HepG2 (cell line): ENCODE data around the gene THAP3. TPM values are rescaled to one million over a fixed set of nuclear protein-coding genes. Genes with fewer than 3 reads are reported as not detected.
"Not testable (repeated sequence)": the region's sequence is repeated elsewhere in the genome, so short reads cannot be mapped to it uniquely, and the experiment has no call there.

Experiments used
- ATAC-seq: fragments of 200-7000 bp; cut with Tn5 transposase; 3 replicates; pipeline ENCODE4 v1.9.1; 2020; ENCODE audit warnings: mild to moderate bottlenecking, moderate library complexity
- BruUV-seq: library from RNA; stranded (reverse); fragments of 400-500 nt; replicated peaks from 2 replicates; lab custom pipeline; 2021; lab: Mats Ljungman, UMichigan
- CTCF ChIA-PET: fragments of 300-600 bp; formaldehyde crosslinking; extraction: SDS; loops from one replicate; lab custom pipeline; 2021; ENCODE audit warnings: low total read pairs, inconsistent platforms, low intra/inter-chr PET ratio; lab: Yijun Ruan, JAX
- POLR2A ChIA-PET: fragments of 350-600 bp; sonication (Branson Sonifier 250); formaldehyde crosslinking; loops from one replicate; lab custom pipeline; 2020; ENCODE audit warnings: antibody characterized with exemption, inconsistent platforms; lab: Yijun Ruan, JAX
- DNase-seq: peaks from one replicate; pipeline ENCODE4 v3.0.0-alpha.2; 2015; ENCODE audit warnings: low spot score
- FAIRE-seq: peaks from 3 replicates; lab custom pipeline; 2011; peaks lifted over from hg19 to GRCh38; lab: Jason Lieb, UNC
- H2AFZ ChIP-seq: one replicate; pipeline ENCODE4 v1.6.1; 2011; ENCODE audit warnings: low read length, inconsistent platforms
- H3K27ac ChIP-seq: fragments of 300-600 bp; 3 replicates; pipeline ENCODE4 v1.8.0; 2011; ENCODE audit warnings: mixed run types, mild to moderate bottlenecking, mixed read lengths, low read length, inconsistent platforms; ENCODE audit not compliant: insufficient read depth; ENCODE audit errors: extremely low read length
- H3K27me3 ChIP-seq, 2 experiments: fragments of 200-600 bp in 1 of 2; 2 replicates in 1 of 2; 3 replicates in 1 of 2; pipeline versions ENCODE4 v1.6.0 to v1.8.0; 2011; ENCODE audit warnings: low read length in 2 of 2, mild to moderate bottlenecking in 2 of 2, moderate library complexity in 2 of 2, inconsistent platforms in 1 of 2; ENCODE audit not compliant: insufficient read depth in 2 of 2, control insufficient read depth in 1 of 2
- H3K36me3 ChIP-seq, 2 experiments: fragments of 200-600 bp in 1 of 2; replicated peaks in 1 of 2; 2 replicates in 1 of 2; 3 replicates in 1 of 2; pipeline versions ENCODE4 v1.5.1 to v1.8.0; 2011; ENCODE audit warnings: low read length in 2 of 2, inconsistent platforms in 1 of 2; ENCODE audit not compliant: insufficient read depth in 2 of 2, control insufficient read depth in 1 of 2
- H3K4me1 ChIP-seq: 2 replicates; pipeline ENCODE4 v1.5.1; 2012; ENCODE audit warnings: low read length, inconsistent platforms; ENCODE audit not compliant: insufficient read depth
- H3K4me2 ChIP-seq: 2 replicates; pipeline ENCODE4 v1.6.0; 2011; ENCODE audit warnings: low read depth, low read length, inconsistent platforms
- H3K4me3 ChIP-seq, 3 experiments: fragments of 200-600 bp in 1 of 3; sonication (generic), shearing (Covaris generic) in 1 of 3; replicated peaks in 1 of 3; 2 replicates each; pipeline ENCODE4 v1.5.1; 2011 to 2016; ENCODE audit warnings: low read length in 3 of 3, inconsistent platforms in 2 of 3, low read depth in 2 of 3, mild to moderate bottlenecking in 2 of 3, control low read depth in 1 of 3, mixed read lengths in 1 of 3; ENCODE audit not compliant: insufficient read depth in 1 of 3
- H3K79me2 ChIP-seq: one replicate; pipeline ENCODE4 v1.6.1; 2011; ENCODE audit warnings: low read length, inconsistent platforms; ENCODE audit not compliant: insufficient read depth
- H3K9ac ChIP-seq: 2 replicates; pipeline ENCODE4 v1.6.0; 2011; ENCODE audit warnings: mild to moderate bottlenecking, low read depth, low read length, inconsistent platforms; ENCODE audit not compliant: insufficient read depth
- H3K9me3 ChIP-seq: 2 replicates; pipeline ENCODE4 v1.5.1; 2012; ENCODE audit warnings: mild to moderate bottlenecking, low read length
- H4K20me1 ChIP-seq: 2 replicates; pipeline ENCODE4 v1.6.0; 2011; ENCODE audit warnings: inconsistent platforms, mild to moderate bottlenecking, low read length, moderate library complexity; ENCODE audit not compliant: insufficient read depth
- ATF1 ChIP-seq: IDR thresholded peaks from 2 replicates; pipeline ENCODE4 v1.6.1; 2016; ENCODE audit warnings: mild to moderate bottlenecking, control low read depth
- DNMT3B ChIP-seq: conservative IDR thresholded peaks from 2 replicates; pipeline ENCODE4 v1.6.1; 2016; ENCODE audit warnings: missing biosample characterization, control low read depth
- KLF13 ChIP-seq: sonication (generic); formaldehyde crosslinking; IDR thresholded peaks from 2 replicates; pipeline ENCODE4 v1.4.0; 2020; ENCODE audit warnings: mild to moderate bottlenecking, missing genetic modification reagents
- POGZ ChIP-seq: sonication (generic); formaldehyde crosslinking; IDR thresholded peaks from 2 replicates; pipeline ENCODE4 v1.4.0; 2020; ENCODE audit warnings: mild to moderate bottlenecking, missing genetic modification reagents
- SNRNP70 ChIP-seq: fragments of 200-400 bp; formaldehyde crosslinking; IDR thresholded peaks from 2 replicates; pipeline ENCODE4 v1.6.1; 2017; ENCODE audit warnings: mild to moderate bottlenecking, low read depth, low read length, moderate library complexity
- YY1 ChIP-seq: IDR thresholded peaks from 2 replicates; pipeline ENCODE4 v1.6.1; 2011; ENCODE audit warnings: low read length, low read depth, moderate library complexity, mild to moderate bottlenecking; ENCODE audit not compliant: insufficient read depth, insufficient replicate concordance
- ZIK1 ChIP-seq: sonication (generic); formaldehyde crosslinking; IDR thresholded peaks from 2 replicates; pipeline ENCODE4 v1.5.0; 2020; ENCODE audit warnings: mild to moderate bottlenecking, low read depth, missing genetic modification reagents, borderline replicate concordance
- ZNF30 ChIP-seq: sonication (generic); formaldehyde crosslinking; IDR thresholded peaks from 2 replicates; pipeline ENCODE4 v1.5.0; 2020; ENCODE audit warnings: mild to moderate bottlenecking, missing genetic modification reagents
- ZNF484 ChIP-seq: sonication (generic); formaldehyde crosslinking; IDR thresholded peaks from 2 replicates; pipeline ENCODE4 v1.5.1; 2020; ENCODE audit warnings: mild to moderate bottlenecking, low read depth, missing genetic modification reagents, borderline replicate concordance
- ZNF788 ChIP-seq: sonication (generic); formaldehyde crosslinking; IDR thresholded peaks from 2 replicates; pipeline ENCODE4 v1.5.0; 2020; ENCODE audit warnings: mild to moderate bottlenecking, missing genetic modification reagents, borderline replicate concordance
- WGBS: methylation state at CpG from one replicate; pipeline ENCODE4 v1.1.6; 2017; ENCODE audit warnings: low lambda C conversion rate; 5-methylcytosine and 5-hydroxymethylcytosine counted together
- in situ Hi-C: cut with HindIII; loops from 2 replicates; pipeline ENCODE4 v1.10.0; 2017; ENCODE audit warnings: low pct_unique_long_range_greater_than_20kb; ENCODE audit not compliant: extremely low pct_ligation_motif_present
- intact Hi-C: fragments of 100-400 bp; cut with micrococcal nuclease; formaldehyde crosslinking; loops from one replicate; pipeline ENCODE4 v1.10.0; 2022; ENCODE audit not compliant: unreplicated experiment
- polyA plus RNA-seq, 8 experiments: library from polyadenylated mRNA; depleted of rRNA in 3 of 8; stranded (reverse) in 7 of 8; unstranded in 1 of 8; fragments of >200 nt; fragmentation: Illumina TruSeq in 4 of 8; extraction: Trizol in 4 of 8; gene quantifications; 2 replicates each; pipeline versions ENCODE4 v1.2.1 to v1.2.3, GENCODE V29; 2011 to 2016; ENCODE audit warnings: low read depth in 4 of 8, missing spikeins in 1 of 8, mixed read lengths in 1 of 8; ENCODE audit not compliant: insufficient read depth in 1 of 8
- total RNA-seq, 5 experiments: library from RNA; depleted of rRNA; stranded (reverse); fragments of >200 nt; fragmentation: Illumina TruSeq; extraction: Trizol; gene quantifications; 2 replicates each; pipeline ENCODE4 v1.2.3, GENCODE V29; 2016; ENCODE audit warnings: low read depth in 1 of 5

Gene THAP3
- total and polyA plus RNA-seq, 2 of the 13 experiments (the other 11 are each of a cell fraction or from before 2014, with no cell fraction given) = 10.3 to 14.9 TPM

DNA sequence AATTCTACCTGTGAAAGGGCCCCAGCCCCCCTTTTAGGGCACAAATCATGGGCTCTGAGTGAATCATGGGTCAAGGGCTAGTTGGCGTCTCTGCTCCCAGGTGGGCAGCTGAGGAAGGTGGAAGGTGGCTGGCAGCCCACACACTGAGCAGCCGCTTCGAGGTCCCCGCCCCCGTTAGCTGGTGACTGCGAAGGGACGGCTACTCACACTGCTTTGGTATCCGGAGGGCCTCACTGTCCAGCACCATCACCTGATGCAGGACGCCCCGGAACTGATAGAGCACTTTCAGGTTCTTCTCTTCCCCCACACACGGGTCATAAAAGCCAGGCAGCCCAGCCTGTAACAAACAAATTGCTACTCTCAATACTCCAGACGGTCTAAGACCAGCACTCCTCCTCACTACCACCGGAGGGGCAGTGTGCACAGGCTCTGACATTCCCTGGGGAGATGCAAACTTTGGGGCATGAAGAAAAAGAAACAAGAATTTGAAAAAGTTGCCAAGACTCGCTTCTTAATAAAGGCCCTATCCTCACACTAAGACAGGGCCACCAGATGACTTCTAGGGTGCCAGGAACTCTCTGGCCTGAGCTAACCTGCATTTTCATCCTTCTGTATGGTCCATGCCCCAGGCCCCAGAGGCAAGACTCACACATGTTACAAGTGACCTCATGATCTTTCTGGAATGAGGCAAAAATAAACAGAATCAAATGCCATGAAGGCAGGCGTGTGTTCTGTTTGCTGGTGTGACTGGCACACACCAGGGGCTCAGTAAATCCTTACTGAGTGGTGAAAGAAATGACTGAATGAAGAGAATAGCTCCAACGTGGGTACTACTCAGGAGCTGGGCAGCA is 11.5 kb downstream of the THAP3 start:
- in situ Hi-C loops (no loop called here), intact Hi-C loops (no loop called here)
- no peak overlapping the region for H3K4me2 ChIP-seq
- DNase-seq = no peak
- CTCF ChIA-PET = no interaction called here
- no peaks in the 10 kb centered on the region for H3K27me3 ChIP-seq
- no peak overlapping the region for H3K9ac ChIP-seq
- H3K9me3 ChIP-seq = no peaks in the 10 kb centered on the region
- FAIRE-seq = no peak
- H3K4me1 ChIP-seq = no peaks in the 10 kb centered on the region
- no peak overlapping the region for H2AFZ ChIP-seq
- POLR2A ChIA-PET = no interaction called here
- BruUV-seq = no TSS peak
- no peak for ATAC-seq
- peaks cover 39 to 81% of the 10 kb centered on the region in 2 experiments; a peak in 4 of 5 replicates for H3K36me3 ChIP-seq
- TF ChIP-seq YY1 = no peak
- no peak for TF ChIP-seq DNMT3B (CRISPR knock-in tag)
- TF ChIP-seq POGZ (CRISPR knock-in tag) = no peak
- TF ChIP-seq KLF13 (CRISPR knock-in tag) = no peak
- no peak for TF ChIP-seq ATF1 (CRISPR knock-in tag)
- TF ChIP-seq ZIK1 (CRISPR knock-in tag) = no peak
- TF ChIP-seq ZNF30 = no peak
- TF ChIP-seq ZNF788 (CRISPR knock-in tag) = no peak
- no peak for TF ChIP-seq ZNF484
- no peak for TF ChIP-seq SNRNP70
- no peak overlapping the region for H3K4me3 ChIP-seq
- H3K27ac ChIP-seq = no peak overlapping the region
- 97% methylated on average over 14 of the region's 16 CpGs for WGBS
- H4K20me1 ChIP-seq = peaks cover 8% of the 10 kb centered on the region; the same call in 1 of the 2 replicates
- H3K79me2 ChIP-seq = no peaks in the 10 kb centered on the region

- FAIRE-seq, H3K27me3 ChIP-seq, H3K27ac ChIP-seq, POLR2A ChIA-PET, H3K4me2 ChIP-seq, DNase-seq, CTCF ChIA-PET, H3K4me1 ChIP-seq, H3K9ac ChIP-seq, ATAC-seq, H3K79me2 ChIP-seq, H3K9me3 ChIP-seq, H2AFZ ChIP-seq, BruUV-seq, H4K20me1 ChIP-seq, in situ Hi-C loops, intact Hi-C loops, H3K4me3 ChIP-seq: not testable (repeated sequence)
- WGBS = 88% methylated on average over 6 of the region's 6 CpGs
- peaks cover 39 to 85% of the 10 kb centered on the region in 2 experiments; a peak in 4 of 5 replicates for H3K36me3 ChIP-seq
These were observed 12.1 kb downstream of the THAP3 start for GRCh38 chr1:6636778-6637177.
